K562 (cell line): ENCODE results near the gene ZNF169. TPM values are rescaled to one million over a fixed set of nuclear protein-coding genes. Genes with fewer than 3 reads are reported as not detected.

ENCODE experiments used
- CHD2 ChIP-seq: IDR thresholded peaks from 2 replicates; pipeline ENCODE4 v1.6.1; 2011; ENCODE audit warnings: low read depth, low read length
- ERF ChIP-seq: fragments of 450-650 bp; formaldehyde crosslinking; IDR thresholded peaks from 2 replicates; pipeline ENCODE4 v1.4.0; 2020; ENCODE audit warnings: mild to moderate bottlenecking, mixed read lengths
- ESRRA ChIP-seq: fragments of 450-650 bp; IDR thresholded peaks from 2 replicates; pipeline ENCODE4 v1.6.1; 2014; ENCODE audit warnings: low read depth, mild to moderate bottlenecking, moderate library complexity, borderline replicate concordance
- HINFP ChIP-seq: fragments of 450-650 bp; conservative IDR thresholded peaks from 2 replicates; pipeline ENCODE4 v1.6.1; 2016; ENCODE audit warnings: missing genetic modification characterization, low read depth, mild to moderate bottlenecking, control low read depth, missing compliant biosample characterization
- KDM2B ChIP-seq: fragments of 250-450 bp; sonication (Bioruptor Pico); IDR thresholded peaks from 2 replicates; pipeline ENCODE4 v1.8.0; 2021; ENCODE audit warnings: mild to moderate bottlenecking, moderate library complexity
- KDM5B ChIP-seq: fragments of 200-600 bp; sonication (generic); IDR thresholded peaks from 2 replicates; pipeline ENCODE4 v1.6.1; 2012; ENCODE audit warnings: low read depth, mild to moderate bottlenecking, moderate library complexity, low read length, control low read depth, inconsistent platforms; ENCODE audit not compliant: insufficient replicate concordance
- MAFF ChIP-seq: IDR thresholded peaks from 2 replicates; pipeline ENCODE4 v1.6.1; 2012; ENCODE audit warnings: low read length, improper control_type of control experiment
- MBD2 ChIP-seq: sonication (generic); IDR thresholded peaks from 2 replicates; pipeline ENCODE4 v1.6.1; 2016; ENCODE audit warnings: low read depth, borderline replicate concordance
- NFIC ChIP-seq: fragments of 450-650 bp; IDR thresholded peaks from 2 replicates; pipeline ENCODE4 v1.6.1; 2017; ENCODE audit warnings: mild to moderate bottlenecking, inconsistent platforms
- NR2C2 ChIP-seq, 2 experiments: fragments of 200-800 bp in 1 of 2; sonication (Bioruptor generic) in 1 of 2; sonication (generic) in 1 of 2; formaldehyde crosslinking in 1 of 2; IDR thresholded peaks; 2 replicates each; pipeline versions ENCODE4 v1.6.1 to v1.8.0; 2016 to 2022; ENCODE audit warnings: mild to moderate bottlenecking in 1 of 2, missing compliant biosample characterization in 1 of 2, missing genetic modification characterization in 1 of 2, missing genetic modification reagents in 1 of 2
- PTTG1 ChIP-seq: fragments of 450-650 bp; IDR thresholded peaks from 2 replicates; pipeline ENCODE4 v1.6.1; 2016; ENCODE audit warnings: low read depth, mild to moderate bottlenecking, missing genetic modification characterization, missing compliant biosample characterization
- TAF7 ChIP-seq: fragments of 450-650 bp; IDR thresholded peaks from 2 replicates; pipeline ENCODE4 v1.6.1; 2016; ENCODE audit warnings: missing genetic modification characterization, missing compliant biosample characterization
- ZEB2 ChIP-seq: fragments of 450-650 bp; IDR thresholded peaks from 2 replicates; pipeline ENCODE4 v1.6.1; 2016
- polyA plus RNA-seq, 8 experiments: library from polyadenylated mRNA; depleted of rRNA in 4 of 8; stranded (reverse) in 5 of 8; unstranded in 3 of 8; fragments of >200 nt; fragmentation: Nextera tagmentation in 2 of 8; fragmentation: Illumina TruSeq in 1 of 8; extraction: Ambion mirVana in 2 of 8; extraction: Trizol in 1 of 8; gene quantifications; 2 replicates each; pipeline versions ENCODE4 v1.2.1 to v1.2.3, GENCODE V29; 2011 to 2014; ENCODE audit warnings: inconsistent platforms in 1 of 8, missing spikeins in 1 of 8
- total RNA-seq, 7 experiments: library from RNA; depleted of rRNA in 6 of 7; stranded (reverse); fragments of >200 nt in 6 of 7; fragmentation: Illumina TruSeq in 2 of 7; extraction: Trizol in 2 of 7; gene quantifications; 2 replicates each; pipeline versions ENCODE4 v1.2.1 to v1.2.3, GENCODE V29; 2011 to 2021; ENCODE audit warnings: low replicate concordance in 1 of 7
- TF ChIP-seq, protein P1 (sequence below): fragments of 250-450 bp; sonication (Bioruptor Pico); IDR thresholded peaks from 2 replicates; pipeline ENCODE4 v1.8.0; 2022; ENCODE audit warnings: moderate library complexity, mild to moderate bottlenecking, inconsistent platforms
- TF ChIP-seq, protein P2 (sequence below), 2 experiments: fragments of 200-800 bp in 1 of 2; sonication (Bioruptor generic) in 1 of 2; sonication (generic) in 1 of 2; formaldehyde crosslinking in 1 of 2; IDR thresholded peaks in 1 of 2; conservative IDR thresholded peaks in 1 of 2; 2 replicates each; pipeline versions ENCODE4 v1.5.0 to v1.6.1; 2016 to 2020; ENCODE audit warnings: missing compliant biosample characterization in 1 of 2, missing genetic modification characterization in 1 of 2, missing genetic modification reagents in 1 of 2
- TF ChIP-seq, protein P3 (sequence below): fragments of 150-350 bp; IDR thresholded peaks from 2 replicates; pipeline ENCODE4 v1.6.1; 2014; ENCODE audit warnings: low read depth, mild to moderate bottlenecking, low read length, borderline replicate concordance

The ZNF169 gene
- total and polyA plus RNA-seq, 9 of the 15 experiments (the other 6 are each of a cell fraction or from before 2014, with no cell fraction given), result 2.0 to 16.2 (median 5.6) TPM

DNA sequence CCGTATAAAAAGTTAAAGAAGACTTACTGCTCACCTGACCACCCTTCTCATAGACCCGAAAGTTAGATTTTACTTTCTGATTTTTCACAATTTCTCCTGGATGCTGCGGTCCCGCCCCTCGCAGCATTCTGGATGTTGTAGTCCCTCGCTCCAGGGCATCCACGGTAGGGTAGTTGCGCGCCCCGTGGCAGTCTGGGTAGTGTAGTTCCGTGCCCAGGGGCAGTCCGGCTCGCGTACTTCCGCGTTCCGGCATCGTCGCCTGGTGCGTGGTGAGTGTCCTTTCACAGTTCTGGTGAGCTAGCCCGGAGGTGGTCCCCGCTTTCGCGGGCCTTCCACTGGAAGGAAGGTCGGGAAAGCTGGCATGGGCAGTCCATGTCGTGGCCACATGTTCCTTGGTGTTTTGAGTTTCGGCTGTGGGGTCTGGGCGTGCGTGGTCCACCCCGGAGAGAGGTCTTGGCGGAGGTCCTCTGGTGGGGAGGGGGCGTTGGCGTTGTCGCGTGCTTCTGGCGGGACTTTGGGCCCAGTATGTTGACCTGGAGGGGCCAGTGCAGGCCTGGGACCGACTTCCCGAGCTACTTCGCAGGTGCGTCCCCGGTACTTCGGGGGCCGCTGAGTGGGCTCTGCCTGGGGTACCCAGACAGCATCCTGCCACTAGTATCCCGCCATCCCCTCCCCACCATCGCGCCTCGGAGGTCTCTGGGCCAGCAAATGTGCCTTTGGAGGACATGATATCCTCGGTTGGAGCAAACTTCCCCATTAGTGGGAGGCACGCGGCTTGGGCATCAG lies at the start of gene ZNF169 (continued):
- TF ChIP-seq ERF (CRISPR knock-in tag), result no peak
- TF ChIP-seq, protein P1, sequence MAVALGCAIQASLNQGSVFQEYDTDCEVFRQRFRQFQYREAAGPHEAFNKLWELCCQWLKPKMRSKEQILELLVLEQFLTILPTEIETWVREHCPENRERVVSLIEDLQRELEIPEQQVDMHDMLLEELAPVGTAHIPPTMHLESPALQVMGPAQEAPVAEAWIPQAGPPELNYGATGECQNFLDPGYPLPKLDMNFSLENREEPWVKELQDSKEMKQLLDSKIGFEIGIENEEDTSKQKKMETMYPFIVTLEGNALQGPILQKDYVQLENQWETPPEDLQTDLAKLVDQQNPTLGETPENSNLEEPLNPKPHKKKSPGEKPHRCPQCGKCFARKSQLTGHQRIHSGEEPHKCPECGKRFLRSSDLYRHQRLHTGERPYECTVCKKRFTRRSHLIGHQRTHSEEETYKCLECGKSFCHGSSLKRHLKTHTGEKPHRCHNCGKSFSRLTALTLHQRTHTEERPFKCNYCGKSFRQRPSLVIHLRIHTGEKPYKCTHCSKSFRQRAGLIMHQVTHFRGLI (CRISPR knock-in tag), result 0 out of 2 replicates have a peak, but pooled peaks have one; percentile 19
- TF ChIP-seq HINFP (tag), result no peak
- TF ChIP-seq TAF7 (tag), result peak; percentile 39; the same call in 1 of the 2 replicates
- no peak; the same call in 1 of the 2 replicates for TF ChIP-seq ZEB2
- TF ChIP-seq, protein P2, sequence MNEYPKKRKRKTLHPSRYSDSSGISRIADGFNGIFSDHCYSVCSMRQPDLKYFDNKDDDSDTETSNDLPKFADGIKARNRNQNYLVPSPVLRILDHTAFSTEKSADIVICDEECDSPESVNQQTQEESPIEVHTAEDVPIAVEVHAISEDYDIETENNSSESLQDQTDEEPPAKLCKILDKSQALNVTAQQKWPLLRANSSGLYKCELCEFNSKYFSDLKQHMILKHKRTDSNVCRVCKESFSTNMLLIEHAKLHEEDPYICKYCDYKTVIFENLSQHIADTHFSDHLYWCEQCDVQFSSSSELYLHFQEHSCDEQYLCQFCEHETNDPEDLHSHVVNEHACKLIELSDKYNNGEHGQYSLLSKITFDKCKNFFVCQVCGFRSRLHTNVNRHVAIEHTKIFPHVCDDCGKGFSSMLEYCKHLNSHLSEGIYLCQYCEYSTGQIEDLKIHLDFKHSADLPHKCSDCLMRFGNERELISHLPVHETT (CRISPR knock-in tag; conservative IDR thresholded peaks at IDR 0.05 in 1 of 2, IDR thresholded peaks at IDR 0.05 in 1 of 2), result peak in 1 of 2 experiments; percentile 56; a peak in 1 of 4 replicates
- TF ChIP-seq NFIC, result 0 out of 2 replicates have a peak, but pooled peaks have one; percentile 26
- TF ChIP-seq CHD2, result 0 out of 2 replicates have a peak, but pooled peaks have one; percentile 17
- no peak; the same call in 1 of the 2 replicates for TF ChIP-seq NR2C2 (CRISPR knock-in tag; IDR thresholded peaks at IDR 0.05)
- peak; percentile 82 for TF ChIP-seq NR2C2 (tag; IDR thresholded peaks at IDR 0.05)
- no peak for TF ChIP-seq MAFF
- TF ChIP-seq PTTG1 (tag), result no peak
- TF ChIP-seq ESRRA, result peak; percentile 65; the same call in 1 of the 2 replicates
- TF ChIP-seq MBD2, result peak; percentile 85; the same call in 1 of the 2 replicates
- no peak for TF ChIP-seq KDM2B (CRISPR knock-in tag)
- TF ChIP-seq KDM5B, result peak; percentile 73
- TF ChIP-seq, protein P3, sequence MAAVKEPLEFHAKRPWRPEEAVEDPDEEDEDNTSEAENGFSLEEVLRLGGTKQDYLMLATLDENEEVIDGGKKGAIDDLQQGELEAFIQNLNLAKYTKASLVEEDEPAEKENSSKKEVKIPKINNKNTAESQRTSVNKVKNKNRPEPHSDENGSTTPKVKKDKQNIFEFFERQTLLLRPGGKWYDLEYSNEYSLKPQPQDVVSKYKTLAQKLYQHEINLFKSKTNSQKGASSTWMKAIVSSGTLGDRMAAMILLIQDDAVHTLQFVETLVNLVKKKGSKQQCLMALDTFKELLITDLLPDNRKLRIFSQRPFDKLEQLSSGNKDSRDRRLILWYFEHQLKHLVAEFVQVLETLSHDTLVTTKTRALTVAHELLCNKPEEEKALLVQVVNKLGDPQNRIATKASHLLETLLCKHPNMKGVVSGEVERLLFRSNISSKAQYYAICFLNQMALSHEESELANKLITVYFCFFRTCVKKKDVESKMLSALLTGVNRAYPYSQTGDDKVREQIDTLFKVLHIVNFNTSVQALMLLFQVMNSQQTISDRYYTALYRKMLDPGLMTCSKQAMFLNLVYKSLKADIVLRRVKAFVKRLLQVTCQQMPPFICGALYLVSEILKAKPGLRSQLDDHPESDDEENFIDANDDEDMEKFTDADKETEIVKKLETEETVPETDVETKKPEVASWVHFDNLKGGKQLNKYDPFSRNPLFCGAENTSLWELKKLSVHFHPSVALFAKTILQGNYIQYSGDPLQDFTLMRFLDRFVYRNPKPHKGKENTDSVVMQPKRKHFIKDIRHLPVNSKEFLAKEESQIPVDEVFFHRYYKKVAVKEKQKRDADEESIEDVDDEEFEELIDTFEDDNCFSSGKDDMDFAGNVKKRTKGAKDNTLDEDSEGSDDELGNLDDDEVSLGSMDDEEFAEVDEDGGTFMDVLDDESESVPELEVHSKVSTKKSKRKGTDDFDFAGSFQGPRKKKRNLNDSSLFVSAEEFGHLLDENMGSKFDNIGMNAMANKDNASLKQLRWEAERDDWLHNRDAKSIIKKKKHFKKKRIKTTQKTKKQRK, result no peak
